GM12873 (cell line): Measurements from ENCODE around the gene KCTD2.

Experiments used
- TF ChIP-seq, protein P1 (sequence below): IDR thresholded peaks from 2 replicates; pipeline ENCODE4 v1.5.1; 2012; ENCODE audit warnings: low read depth, mild to moderate bottlenecking, moderate library complexity, low read length, control low read depth; ENCODE audit not compliant: insufficient read depth; ENCODE audit errors: missing control alignments

KCTD2 gene

DNA sequence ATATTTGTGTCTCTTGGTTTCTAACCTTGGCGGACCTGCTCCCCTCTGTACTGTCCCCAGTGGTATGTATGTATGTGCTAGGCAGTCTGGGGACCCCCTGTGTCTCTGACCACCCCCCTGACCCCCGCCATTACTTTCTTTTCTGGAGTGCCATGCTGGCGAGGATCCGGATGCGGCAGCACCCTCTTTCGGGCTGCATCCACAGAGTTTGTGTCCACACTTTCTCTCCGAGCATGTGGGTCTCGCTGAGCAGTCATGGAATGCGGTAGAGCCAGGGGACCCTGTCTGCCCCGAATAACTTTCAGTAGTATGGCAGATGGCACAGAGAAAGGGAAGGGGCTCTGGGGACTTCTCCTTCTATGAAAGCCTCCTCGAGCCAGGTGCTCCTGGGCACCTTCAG, 17.0 kb downstream of the KCTD2 start:
- TF ChIP-seq, protein P1, sequence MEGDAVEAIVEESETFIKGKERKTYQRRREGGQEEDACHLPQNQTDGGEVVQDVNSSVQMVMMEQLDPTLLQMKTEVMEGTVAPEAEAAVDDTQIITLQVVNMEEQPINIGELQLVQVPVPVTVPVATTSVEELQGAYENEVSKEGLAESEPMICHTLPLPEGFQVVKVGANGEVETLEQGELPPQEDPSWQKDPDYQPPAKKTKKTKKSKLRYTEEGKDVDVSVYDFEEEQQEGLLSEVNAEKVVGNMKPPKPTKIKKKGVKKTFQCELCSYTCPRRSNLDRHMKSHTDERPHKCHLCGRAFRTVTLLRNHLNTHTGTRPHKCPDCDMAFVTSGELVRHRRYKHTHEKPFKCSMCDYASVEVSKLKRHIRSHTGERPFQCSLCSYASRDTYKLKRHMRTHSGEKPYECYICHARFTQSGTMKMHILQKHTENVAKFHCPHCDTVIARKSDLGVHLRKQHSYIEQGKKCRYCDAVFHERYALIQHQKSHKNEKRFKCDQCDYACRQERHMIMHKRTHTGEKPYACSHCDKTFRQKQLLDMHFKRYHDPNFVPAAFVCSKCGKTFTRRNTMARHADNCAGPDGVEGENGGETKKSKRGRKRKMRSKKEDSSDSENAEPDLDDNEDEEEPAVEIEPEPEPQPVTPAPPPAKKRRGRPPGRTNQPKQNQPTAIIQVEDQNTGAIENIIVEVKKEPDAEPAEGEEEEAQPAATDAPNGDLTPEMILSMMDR: no peak

- TF ChIP-seq, protein P1: no peak
Observed at GRCh38 chr17:75064460-75064859, 17.4 kb downstream of the KCTD2 start.

DNA sequence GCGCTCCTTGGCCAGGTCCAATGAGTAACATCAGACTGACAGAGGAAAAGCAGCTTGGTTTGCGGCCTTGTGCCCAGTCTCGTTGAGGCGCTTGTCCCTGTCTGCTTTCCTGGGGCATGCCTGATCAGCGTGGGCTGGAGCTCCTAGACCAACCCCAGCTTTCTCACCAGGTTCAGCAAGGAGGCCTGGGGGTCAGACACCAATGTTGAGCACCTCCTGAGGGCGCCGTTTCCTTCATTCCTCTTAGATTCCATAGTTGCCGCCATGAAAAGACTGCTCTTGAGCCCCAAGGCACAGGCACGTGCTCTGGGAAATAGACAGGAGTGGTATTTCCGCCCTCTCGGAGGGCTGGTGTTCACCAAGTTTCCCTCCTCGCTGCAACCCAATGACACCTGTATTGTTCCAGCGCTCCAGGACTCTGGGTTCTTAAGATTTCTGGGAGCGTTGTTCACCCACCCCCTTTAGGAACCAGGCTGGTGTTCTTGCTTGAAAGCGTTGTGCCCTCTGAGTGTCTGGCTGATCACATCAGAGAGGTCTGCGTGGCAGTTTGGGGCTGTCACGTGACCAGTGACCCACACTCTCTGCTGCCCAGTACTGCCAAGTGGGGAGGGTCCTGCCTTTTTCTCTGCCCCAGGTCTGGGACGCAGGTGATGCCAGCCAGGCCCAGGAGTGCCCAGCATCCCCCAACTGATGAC, 18.0 kb downstream of the KCTD2 start:
- TF ChIP-seq, protein P1: no peak

DNA sequence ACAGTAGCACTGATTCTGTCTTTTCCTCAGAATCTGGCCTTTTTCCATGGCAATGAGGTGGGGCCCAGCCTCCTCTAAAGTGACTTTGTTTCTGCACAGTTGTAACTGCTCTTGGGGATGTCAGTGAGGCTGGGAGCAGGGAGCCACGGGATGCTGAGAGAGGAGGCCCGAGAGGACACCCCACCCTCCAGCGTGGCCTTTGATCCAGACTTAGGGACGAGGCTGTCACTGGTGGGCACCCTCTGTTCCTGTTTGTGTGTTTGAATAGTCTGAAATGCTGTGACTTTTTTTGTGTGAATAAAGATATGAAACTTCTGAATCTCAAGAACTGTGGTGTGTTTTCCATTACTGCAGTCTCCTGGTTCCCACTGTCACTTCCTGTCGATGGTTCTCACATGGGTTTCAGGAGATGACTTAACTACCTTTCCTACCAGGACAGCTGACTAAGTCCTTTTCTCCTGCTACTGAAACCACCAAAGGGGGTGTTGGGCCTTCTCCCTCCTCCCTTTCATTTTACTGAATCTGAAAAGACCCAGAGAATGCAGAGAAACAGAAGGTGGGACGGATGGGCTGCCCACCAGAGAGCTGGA, 18.6 kb downstream of the KCTD2 start:
- TF ChIP-seq, protein P1: no peak

DNA sequence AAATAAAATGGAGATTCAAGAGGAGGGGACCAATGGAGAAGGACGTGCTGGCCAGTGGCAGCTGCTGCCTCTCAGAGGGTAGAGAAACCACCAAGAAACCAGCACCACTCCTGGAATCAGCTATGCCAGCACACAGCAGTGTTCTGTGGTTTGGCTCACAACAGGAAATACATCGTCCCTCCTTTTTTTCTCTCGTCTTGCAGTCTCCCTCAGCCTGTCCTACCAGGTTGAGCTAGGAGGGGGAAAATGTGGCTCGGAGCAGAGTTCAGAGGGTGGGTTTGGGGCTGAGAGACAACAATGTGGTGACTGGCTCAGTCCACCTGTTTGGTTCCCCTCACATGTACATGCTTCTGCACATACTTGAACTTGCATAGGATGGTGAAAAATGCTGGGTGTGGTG, 20.8 kb downstream of the KCTD2 start:
- TF ChIP-seq, protein P1: no peak

DNA sequence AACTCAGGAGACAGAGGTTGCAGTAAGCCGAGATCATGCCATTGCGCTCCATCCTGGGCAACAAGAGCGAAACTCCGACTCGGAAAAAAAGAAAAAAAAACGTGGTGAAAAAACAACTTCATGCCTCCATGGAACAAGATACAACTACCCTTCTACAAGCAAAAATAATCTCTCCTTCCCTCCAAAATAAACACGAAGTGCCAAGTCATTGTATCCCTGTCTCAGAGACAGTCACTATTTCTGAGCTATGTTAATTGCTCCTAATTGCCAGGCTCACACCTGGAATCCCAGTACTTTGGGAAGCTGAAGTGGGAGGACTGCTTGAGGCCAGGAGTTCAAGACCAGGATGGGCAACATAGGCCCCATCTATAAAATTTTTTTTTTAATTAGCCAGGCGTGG, 21.7 kb downstream of the KCTD2 start:
- TF ChIP-seq, protein P1: no peak

DNA sequence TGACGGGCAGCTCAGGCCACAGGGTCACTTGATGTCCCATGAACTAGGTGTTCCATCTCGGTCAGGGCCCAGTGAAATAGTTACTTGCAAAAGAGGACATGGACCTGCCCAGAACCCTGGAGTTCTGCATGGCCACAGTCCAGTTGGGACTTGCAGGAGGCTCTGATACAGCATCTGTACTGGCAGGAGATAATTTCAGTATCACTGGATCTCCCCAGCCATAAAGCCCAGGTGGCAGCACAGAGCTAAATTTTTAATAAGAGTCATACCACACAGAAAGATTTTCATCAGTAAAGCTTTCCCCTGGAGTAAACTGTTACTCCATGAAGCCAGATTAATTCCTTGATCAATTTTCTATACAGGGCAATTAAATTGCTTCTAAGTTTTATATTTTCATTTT, 22.8 kb downstream of the KCTD2 start:
- TF ChIP-seq, protein P1: peak; percentile 26
